ENCODE data around the gene ANKRD36C. TPM values are rescaled to one million over a fixed set of nuclear protein-coding genes. Genes with fewer than 3 reads are reported as not detected.
"Not testable (repeated sequence)": the region's sequence is repeated elsewhere in the genome, so short reads cannot be mapped to it uniquely, and the experiment has no call there.

Gene ANKRD36C
- total and polyA plus RNA-seq, 2 donors, result 5.2 to 40.9 TPM

DNA sequence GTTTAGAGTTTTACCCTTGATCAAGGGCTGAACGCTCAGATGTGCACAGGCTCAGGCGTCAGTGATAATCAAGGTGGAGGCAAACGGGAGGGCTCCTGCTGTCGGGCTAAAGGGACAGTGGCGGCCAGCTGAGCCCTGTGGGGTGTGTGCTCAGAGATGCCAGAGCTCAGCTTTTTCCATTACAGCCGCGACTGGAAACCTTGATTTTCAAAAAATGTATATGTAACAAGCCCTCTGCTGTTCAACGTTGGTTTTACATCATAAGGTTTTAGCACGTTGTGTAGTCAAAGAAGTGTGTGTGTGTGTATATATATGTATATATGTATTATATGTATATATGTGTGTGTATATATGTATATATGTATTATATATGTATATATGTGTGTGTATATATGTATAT lies 201.4 kb downstream of the ANKRD36C start:
- no CpG with 5 or more reads among the region's 9 CpGs for WGBS
- not testable (repeated sequence) for H3K4me3 ChIP-seq (ENCODE audit: low read length in 2 of 2); H3K36me3 ChIP-seq (ENCODE audit: control insufficient read depth in 2 of 2, insufficient read depth in 2 of 2, low read length in 1 of 2); H3K4me1 ChIP-seq (ENCODE audit: control insufficient read depth in 2 of 2, insufficient read depth in 2 of 2, low read length in 2 of 2); H3K9me3 ChIP-seq (ENCODE audit: control insufficient read depth in 2 of 2, insufficient read depth in 1 of 2, low read length in 1 of 2); H3K27me3 ChIP-seq (ENCODE audit: control insufficient read depth in 2 of 2, insufficient read depth in 1 of 2, low read length in 1 of 2); DNase-seq (ENCODE audit: low read depth in 6 of 9, low spot score in 9 of 9); H3K27ac ChIP-seq (ENCODE audit: low read depth in 1 of 2, low read length in 1 of 2)

DNA sequence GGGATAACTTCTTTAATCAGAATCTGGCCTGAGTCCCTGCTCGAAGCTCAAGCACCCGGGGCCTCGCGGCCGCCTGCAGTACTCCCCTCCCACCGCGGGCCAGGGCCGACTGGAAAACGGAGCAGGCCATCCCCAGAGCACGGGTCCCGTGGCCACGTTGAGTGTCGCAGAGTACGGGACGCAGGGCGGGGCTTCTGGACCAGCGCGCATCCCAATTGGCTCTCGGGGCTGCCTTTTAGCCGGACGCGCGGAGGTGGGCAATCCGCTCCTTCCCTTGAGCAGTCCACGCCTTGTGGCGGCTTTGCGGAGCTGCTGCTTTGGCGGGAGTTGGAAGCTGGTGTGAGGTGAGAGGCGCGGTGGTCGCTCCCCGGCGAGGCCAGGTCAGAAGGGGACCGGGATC lies 202.2 kb downstream of the ANKRD36C start:
- not testable (repeated sequence) for H3K27me3 ChIP-seq (ENCODE audit: control insufficient read depth in 2 of 2, insufficient read depth in 1 of 2, low read length in 1 of 2); H3K36me3 ChIP-seq (ENCODE audit: control insufficient read depth in 2 of 2, insufficient read depth in 2 of 2, low read length in 1 of 2); H3K4me1 ChIP-seq (ENCODE audit: control insufficient read depth in 2 of 2, insufficient read depth in 2 of 2, low read length in 2 of 2); H3K9me3 ChIP-seq (ENCODE audit: control insufficient read depth in 2 of 2, insufficient read depth in 1 of 2, low read length in 1 of 2); DNase-seq (ENCODE audit: low read depth in 6 of 9, low spot score in 9 of 9); H3K27ac ChIP-seq (ENCODE audit: low read depth in 1 of 2, low read length in 1 of 2); H3K4me3 ChIP-seq (ENCODE audit: low read length in 2 of 2)
- WGBS, result no CpG with 5 or more reads among the region's 34 CpGs

DNA sequence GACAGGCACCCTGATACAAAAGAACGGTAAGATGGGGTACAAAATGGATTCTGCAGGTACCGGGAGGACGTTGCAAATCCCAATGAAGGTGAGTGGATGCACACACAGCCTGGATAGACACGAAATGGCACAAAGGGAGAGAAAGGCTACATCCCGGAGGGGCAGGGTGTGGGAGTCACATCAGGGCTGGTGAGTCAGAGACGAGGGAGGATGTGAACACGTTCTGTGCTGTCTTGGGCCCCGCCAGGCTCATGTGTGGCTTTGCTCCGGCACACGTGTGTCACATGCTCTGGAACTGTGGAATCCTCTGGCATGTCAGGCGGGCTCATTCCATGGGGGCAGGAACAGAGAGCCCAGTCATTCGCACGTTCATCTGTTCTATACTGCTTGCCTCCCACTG lies 203.0 kb downstream of the ANKRD36C start:
- not testable (repeated sequence) for H3K27me3 ChIP-seq (ENCODE audit: control insufficient read depth in 2 of 2, insufficient read depth in 1 of 2, low read length in 1 of 2); H3K4me3 ChIP-seq (ENCODE audit: low read length in 2 of 2); H3K27ac ChIP-seq (ENCODE audit: low read depth in 1 of 2, low read length in 1 of 2); H3K9me3 ChIP-seq (ENCODE audit: control insufficient read depth in 2 of 2, insufficient read depth in 1 of 2, low read length in 1 of 2); DNase-seq (ENCODE audit: low read depth in 6 of 9, low spot score in 9 of 9); H3K36me3 ChIP-seq (ENCODE audit: control insufficient read depth in 2 of 2, insufficient read depth in 2 of 2, low read length in 1 of 2); H3K4me1 ChIP-seq (ENCODE audit: control insufficient read depth in 2 of 2, insufficient read depth in 2 of 2, low read length in 2 of 2)
- WGBS, result no CpG with 5 or more reads among the region's 13 CpGs

Other genes with a start within 250 kb of the ANKRD36C start
- 0.38 TPM for gene GPAT2, start 43.1 kb upstream of the ANKRD36C start, total RNA-seq
- 3.4 TPM for gene GPAT2, start 43.1 kb upstream of the ANKRD36C start, polyA plus RNA-seq
- 0.28 TPM for gene ADRA2B, start 124.7 kb upstream of the ANKRD36C start, total RNA-seq
- gene ADRA2B, start 124.7 kb upstream of the ANKRD36C start, polyA plus RNA-seq, result 0.52 TPM
- gene ASTL, start 146.7 kb upstream of the ANKRD36C start, total RNA-seq, result 0.42 TPM
- gene ASTL, start 146.7 kb upstream of the ANKRD36C start, polyA plus RNA-seq, result 2.9 TPM
- gene DUSP2, start 153.6 kb upstream of the ANKRD36C start, total RNA-seq, result 60.0 TPM
- gene DUSP2, start 153.6 kb upstream of the ANKRD36C start, polyA plus RNA-seq, result 208 TPM
- gene STARD7, start 217.0 kb upstream of the ANKRD36C start, total RNA-seq, result 94.5 TPM
- 69.5 TPM for gene STARD7, start 217.0 kb upstream of the ANKRD36C start, polyA plus RNA-seq

Measured in thymus (tissue), 11 donors.